WI38 (cell line): ENCODE measurements around the gene NEDD9.

Experiments
- H3K4me3 ChIP-seq: 2 replicates; pipeline ENCODE4 v1.5.1; 2011; ENCODE audit warnings: low read depth, mild to moderate bottlenecking, control low read depth, low read length
- CTCF ChIP-seq: IDR thresholded peaks from 2 replicates; pipeline ENCODE4 v1.5.1; 2012; ENCODE audit warnings: low read depth, mild to moderate bottlenecking, control low read depth, low read length

Gene NEDD9

GRCh38 chr6:11276911-11277274 lies 44.4 kb upstream of the NEDD9 start:
- no peak overlapping the region for H3K4me3 ChIP-seq
- no peak for TF ChIP-seq CTCF

DNA sequence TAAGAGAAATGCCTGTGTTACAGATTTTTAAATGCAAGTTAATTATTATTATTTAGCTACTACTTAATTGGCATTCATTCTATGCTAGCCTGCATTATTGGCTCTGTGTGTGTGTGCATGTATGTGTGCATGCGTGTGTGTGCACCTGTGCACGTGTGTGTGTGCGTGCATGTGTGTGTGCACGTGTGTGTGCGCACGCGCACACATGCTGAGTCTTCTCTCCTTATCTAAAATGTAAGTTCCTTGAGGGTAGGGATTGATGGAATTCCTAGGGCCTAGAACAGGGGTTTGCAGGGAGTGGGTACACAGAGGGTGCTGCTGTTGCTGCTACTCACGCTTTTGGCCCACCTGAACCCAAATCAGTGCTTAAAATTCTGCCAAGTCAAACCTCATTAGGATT lies 43.8 kb upstream of the NEDD9 start:
- TF ChIP-seq CTCF = no peak

DNA sequence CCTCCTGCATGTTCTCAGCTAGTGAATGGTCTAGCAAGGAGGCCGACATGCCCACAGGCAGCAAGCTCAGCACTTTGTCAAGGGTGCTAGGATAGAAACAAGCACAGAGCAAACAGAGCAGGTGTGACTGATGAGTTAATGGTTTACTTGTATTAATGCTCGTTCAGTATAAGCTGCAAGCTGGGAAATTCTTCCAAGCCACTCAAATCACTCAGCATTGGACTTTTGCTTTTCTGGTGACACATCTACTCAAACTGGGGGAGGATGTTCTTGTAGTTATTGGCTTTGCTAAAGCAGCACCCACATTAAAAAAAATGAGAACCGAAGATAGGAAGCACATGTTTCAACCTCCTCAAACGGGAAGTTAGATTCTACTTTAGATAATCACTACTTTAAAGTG lies 43.1 kb upstream of the NEDD9 start:
- H3K4me3 ChIP-seq = no peak overlapping the region
- TF ChIP-seq CTCF = no peak

More for the DNA sequence above, 43.8 kb upstream of the NEDD9 start:
- no peak overlapping the region for H3K4me3 ChIP-seq

GRCh38 chr6:11273406-11274065 lies 41.1 kb upstream of the NEDD9 start:
- H3K4me3 ChIP-seq = no peak overlapping the region
- no peak for TF ChIP-seq CTCF

- no peak for TF ChIP-seq CTCF
- H3K4me3 ChIP-seq = no peak overlapping the region
These were observed 40.2 kb upstream of the NEDD9 start for GRCh38 chr6:11272491-11273192.

DNA sequence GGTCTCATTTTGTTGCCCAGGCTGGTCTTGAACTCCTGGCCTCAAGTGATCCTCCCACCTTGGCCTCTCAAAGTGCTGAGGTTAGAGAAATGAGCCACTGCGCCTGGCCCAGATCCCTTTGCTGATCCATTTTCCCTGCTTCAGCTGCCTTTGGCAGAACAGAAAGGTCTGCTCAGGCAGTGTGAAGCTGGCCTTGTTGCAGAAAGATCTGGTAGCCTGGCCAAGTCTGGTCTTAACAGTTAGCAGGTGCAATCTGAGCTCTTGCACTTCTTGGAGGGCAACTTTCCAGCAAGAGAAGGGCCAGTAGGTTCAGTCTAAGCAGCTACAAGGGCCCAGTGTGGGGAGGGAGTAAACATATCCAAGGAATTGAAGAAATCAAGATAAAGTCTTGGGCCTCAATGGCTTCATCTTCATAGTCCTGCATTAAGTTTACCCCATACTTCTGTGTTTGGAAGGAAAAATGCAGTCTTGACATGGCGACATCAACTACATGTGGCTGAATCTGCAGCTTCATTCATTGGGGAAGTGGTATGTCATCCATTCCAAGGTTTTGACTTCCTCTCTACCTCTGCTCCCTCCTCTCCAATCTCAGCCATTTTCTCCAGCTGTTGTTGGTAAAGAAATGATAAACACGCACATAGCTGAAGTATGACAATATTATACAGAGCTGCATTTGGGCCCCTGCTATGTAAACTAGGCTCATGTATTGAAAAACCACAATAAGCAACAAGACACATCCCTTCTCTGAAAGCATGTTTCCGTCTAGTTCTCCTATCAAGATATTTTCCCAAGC lies 39.0 kb upstream of the NEDD9 start:
- no peak for TF ChIP-seq CTCF
- no peak overlapping the region for H3K4me3 ChIP-seq
